Subcutaneous preadipocyte (primary cell): Measurements from ENCODE around the gene SLC35G4. TPM values are rescaled to one million over a fixed set of nuclear protein-coding genes. Genes with fewer than 3 reads are reported as not detected.

ENCODE experiments used
- small RNA-seq: library from RNA; depleted of rRNA; stranded (forward); fragments of <200 nt; gene quantifications from one replicate; pipeline ENCODE3, GENCODE V24; 2012
- total RNA-seq: library from RNA; depleted of rRNA; stranded (reverse); fragments of >200 nt; gene quantifications from 2 replicates; pipeline ENCODE4 v1.2.3, GENCODE V29; 2012

SLC35G4 gene
- not detected in 2 replicates for total RNA-seq

GRCh38 chr18:11609488-11609887 lies at the start of gene SLC35G4:
SLC35G4 (plus strand) TSS chr18:11609596; CDS start chr18:11609596, 0 bp downstream.

Small RNA genes within 50 kb of the gene (small RNA-seq; reads per million reads assigned to genes)
- gene AP001120.4: not detected

Other genes starting within 250 kb of the SLC35G4 start
- 0.39 and 2.2 TPM in 2 replicates for gene GNAL, start 79.7 kb downstream of the SLC35G4 start, total RNA-seq
- 27.0 and 33.1 TPM in 2 replicates for gene CHMP1B, start 241.8 kb downstream of the SLC35G4 start, total RNA-seq